Urinary bladder (tissue), 4 donors: ENCODE measurements around the gene GINS3. TPM values are rescaled to one million over a fixed set of nuclear protein-coding genes. Genes with fewer than 3 reads are reported as not detected.

Experiments
- DNase-seq: peaks from one replicate; pipeline ENCODE4 v3.0.0-alpha.2; 2015; ENCODE audit errors: extremely low spot score
- H3K27ac ChIP-seq: one replicate; pipeline ENCODE4 v1.5.1; 2013; ENCODE audit warnings: low read depth, mild to moderate bottlenecking, moderate library complexity
- H3K36me3 ChIP-seq: one replicate; pipeline ENCODE4 v1.6.1; 2013; ENCODE audit warnings: mild to moderate bottlenecking, moderate library complexity; ENCODE audit not compliant: insufficient read depth
- H3K4me1 ChIP-seq: one replicate; pipeline ENCODE4 v1.6.1; 2013; ENCODE audit warnings: mild to moderate bottlenecking, moderate library complexity; ENCODE audit not compliant: insufficient read depth
- H3K4me3 ChIP-seq: one replicate; pipeline ENCODE4 v1.5.1; 2013; ENCODE audit warnings: low read depth, low read length
- WGBS: extraction: QIAGEN DNeasy Blood & Tissue Kit; methylation state at CpG from one replicate; pipeline ENCODE4 v1.1.7; 2013; 5-methylcytosine and 5-hydroxymethylcytosine counted together
- polyA plus RNA-seq: library from polyadenylated mRNA; stranded (reverse); fragments of 200-250 nt; gene quantifications from one replicate; pipeline ENCODE4 v1.2.3, GENCODE V29; 2013
- small RNA-seq: library from RNA; depleted of rRNA; stranded (forward); fragments of <200 nt; gene quantifications from one replicate; pipeline ENCODE3, GENCODE V24; 2014
- total RNA-seq: library from RNA; depleted of rRNA; stranded (reverse); fragments of >200 nt; gene quantifications from one replicate; pipeline ENCODE4 v1.2.3, GENCODE V29; 2014
- donor health status: healthy with polysubstance abuse.
- donor health status: healthy.

GINS3 gene
- total and polyA plus RNA-seq, 2 donors: 3.3 to 6.5 TPM

DNA sequence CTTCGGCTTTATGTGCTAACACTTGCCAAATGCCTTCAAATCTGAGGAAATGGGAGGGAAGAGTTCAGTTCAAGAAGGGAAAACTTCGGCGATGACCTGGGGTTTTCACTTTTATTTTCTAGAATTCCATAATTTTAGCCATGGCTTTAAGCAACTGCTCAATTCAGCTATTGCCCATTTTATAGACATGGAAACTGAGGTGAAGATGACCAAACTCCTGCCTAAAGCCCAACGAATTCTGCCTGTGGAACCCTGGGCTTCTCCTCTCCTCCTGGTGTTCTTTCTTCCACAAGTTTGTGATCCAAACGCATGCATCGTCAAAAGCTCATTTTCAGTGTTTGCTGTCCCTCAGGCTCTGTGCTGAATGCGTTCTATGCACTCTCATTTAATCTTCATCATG, 58.3 kb downstream of the GINS3 start:
- no peak overlapping the region for H3K4me3 ChIP-seq
- H3K4me1 ChIP-seq: no peaks in the 10 kb centered on the region
- H3K36me3 ChIP-seq: no peaks in the 10 kb centered on the region
- WGBS: 81% methylated on average over 7 of the region's 7 CpGs
- DNase-seq: no peak
- no peak overlapping the region for H3K27ac ChIP-seq

DNA sequence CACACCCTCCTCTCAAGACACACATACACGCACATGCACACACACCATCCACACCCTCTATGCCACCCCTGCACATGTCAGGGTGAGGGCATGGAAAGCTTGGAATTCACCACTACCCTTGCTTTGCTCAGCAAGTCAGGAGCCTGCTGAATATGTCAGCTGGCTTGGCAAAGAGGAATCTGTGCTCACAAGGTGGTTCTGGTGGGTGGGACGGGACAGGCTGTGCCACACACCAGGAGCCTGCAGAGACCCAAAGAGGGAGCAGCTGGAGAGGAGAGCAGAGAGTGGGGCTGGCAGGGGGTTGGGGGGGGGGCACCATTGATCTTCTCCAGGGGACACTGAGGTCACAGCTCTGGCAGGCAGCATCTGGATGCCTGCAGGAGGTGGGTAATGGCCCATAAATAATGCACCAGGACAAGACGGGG, 59.0 kb downstream of the GINS3 start:
- no peak for DNase-seq

GRCh38 chr16:58451945-58452401, 59.7 kb downstream of the GINS3 start:
- no peak for DNase-seq
- no peaks in the 10 kb centered on the region for H3K36me3 ChIP-seq
- no peak overlapping the region for H3K27ac ChIP-seq
- H3K4me1 ChIP-seq: no peaks in the 10 kb centered on the region
- 71% methylated on average over 1 of the region's 1 CpG for WGBS
- no peak overlapping the region for H3K4me3 ChIP-seq

More for the DNA sequence above, 59.0 kb downstream of the GINS3 start:
- Histone ChIP-seq H3K27ac (no peak overlapping the region), H3K4me3 (no peak overlapping the region), H3K36me3 (no peaks in the 10 kb centered on the region), H3K4me1 (no peaks in the 10 kb centered on the region)
- 59% methylated on average over 3 of the region's 3 CpGs for WGBS

GRCh38 chr16:58452640-58453039, 60.4 kb downstream of the GINS3 start:
- Histone ChIP-seq H3K36me3 (no peaks in the 10 kb centered on the region), H3K27ac (no peak overlapping the region), H3K4me3 (no peak overlapping the region), H3K4me1 (no peaks in the 10 kb centered on the region)
- DNase-seq: no peak
- 90% methylated on average over 3 of the region's 3 CpGs for WGBS

GRCh38 chr16:58454178-58454577, 61.9 kb downstream of the GINS3 start:
- Histone ChIP-seq H3K36me3 (no peaks in the 10 kb centered on the region), H3K4me3 (no peak overlapping the region), H3K4me1 (no peaks in the 10 kb centered on the region), H3K27ac (no peak overlapping the region)
- WGBS: 85% methylated on average over 2 of the region's 2 CpGs
- DNase-seq: no peak

- Histone ChIP-seq H3K27ac (no peak overlapping the region), H3K4me3 (no peak overlapping the region)
- 87% methylated on average over 5 of the region's 5 CpGs for WGBS
These were observed 62.6 kb downstream of the GINS3 start for GRCh38 chr16:58454856-58455255.

More at GRCh38 chr16:58454856-58455255, 62.6 kb downstream of the GINS3 start:
- Histone ChIP-seq H3K36me3 (no peaks in the 10 kb centered on the region), H3K4me1 (no peaks in the 10 kb centered on the region)
- DNase-seq: no peak

Small RNA genes lying within 50 kb of the gene (small RNA-seq; reads per million reads assigned to genes)
- gene RNU6-1110P (not detected), gene RNU6-269P (not detected)

Other genes with a start within 250 kb of the GINS3 start
- 35.8 TPM for gene CSNK2A2, start 194.4 kb upstream of the GINS3 start, total RNA-seq
- 35.4 TPM for gene CSNK2A2, start 194.4 kb upstream of the GINS3 start, polyA plus RNA-seq
- gene PRSS54, start 97.4 kb upstream of the GINS3 start, total RNA-seq: not detected
- gene PRSS54, start 97.4 kb upstream of the GINS3 start, polyA plus RNA-seq: not detected
- gene NDRG4, start 107.7 kb downstream of the GINS3 start, total RNA-seq: 8.1 TPM
- 7.8 TPM for gene NDRG4, start 107.7 kb downstream of the GINS3 start, polyA plus RNA-seq
- gene SETD6, start 123.0 kb downstream of the GINS3 start, total RNA-seq: 15.3 TPM
- 15.5 TPM for gene SETD6, start 123.0 kb downstream of the GINS3 start, polyA plus RNA-seq
- 141 TPM for gene CNOT1, start 237.4 kb downstream of the GINS3 start, total RNA-seq
- gene CNOT1, start 237.4 kb downstream of the GINS3 start, polyA plus RNA-seq: 74.4 TPM